Fibroblast of gingiva (primary cell): ENCODE measurements around the gene HBD.
"Not testable (repeated sequence)": the region's sequence is repeated elsewhere in the genome, so short reads cannot be mapped to it uniquely, and the experiment has no call there.

Experiments
- DNase-seq: peaks from one replicate; pipeline ENCODE4 v3.0.0-alpha.2; 2011; ENCODE audit warnings: low read depth

HBD gene

GRCh38 chr11:5234381-5234834, at the start of gene HBD:
HBD (minus strand) TSS chr11:5234483; CDS start chr11:5234433, 50 bp downstream.
- no peak for DNase-seq

- no peak for DNase-seq
Observed at GRCh38 chr11:5283882-5284281, 49.6 kb upstream of the HBD start.

GRCh38 chr11:5283086-5283485, 48.8 kb upstream of the HBD start:
- DNase-seq, result no peak

- DNase-seq, result no peak
Observed at GRCh38 chr11:5282628-5283027, 48.3 kb upstream of the HBD start.

GRCh38 chr11:5281596-5281995, 47.3 kb upstream of the HBD start:
- no peak for DNase-seq

- peak; percentile 96 for DNase-seq
Observed at GRCh38 chr11:5280582-5281102, 46.4 kb upstream of the HBD start.

GRCh38 chr11:5279471-5280090, 45.3 kb upstream of the HBD start:
- no peak for DNase-seq

- DNase-seq, result no peak
Observed at GRCh38 chr11:5277807-5278382, 43.6 kb upstream of the HBD start.

GRCh38 chr11:5276697-5277096, 42.4 kb upstream of the HBD start:
- no peak for DNase-seq

GRCh38 chr11:5275369-5276110, 41.3 kb upstream of the HBD start:
- DNase-seq, result no peak

GRCh38 chr11:5274395-5274794, 40.1 kb upstream of the HBD start:
- no peak for DNase-seq

- no peak for DNase-seq
Observed at GRCh38 chr11:5272395-5273017, 38.2 kb upstream of the HBD start.

- no peak for DNase-seq
Observed at GRCh38 chr11:5269715-5270147, 35.4 kb upstream of the HBD start, which contains the start of gene HBE1. HBE1 (minus strand) TSS chr11:5269945; CDS start chr11:5269890, 55 bp downstream.

- no peak for DNase-seq
Observed at GRCh38 chr11:5267033-5267563, 32.8 kb upstream of the HBD start.

GRCh38 chr11:5266609-5267008, 32.3 kb upstream of the HBD start:
- no peak for DNase-seq

GRCh38 chr11:5265832-5266231, 31.5 kb upstream of the HBD start:
- no peak for DNase-seq

- no peak for DNase-seq
Observed at GRCh38 chr11:5258543-5259262, 24.4 kb upstream of the HBD start.

- DNase-seq, result no peak
Observed at GRCh38 chr11:5257296-5257695, 23.0 kb upstream of the HBD start.

- DNase-seq, result peak; percentile 32
Observed at GRCh38 chr11:5254646-5255413, 20.5 kb upstream of the HBD start, which contains the start of gene HBG2. HBG2 (minus strand) TSS chr11:5254781; CDS start chr11:5254728, 53 bp downstream.

GRCh38 chr11:5254023-5254422, 19.7 kb upstream of the HBD start:
- not testable (repeated sequence) for DNase-seq

- DNase-seq, result not testable (repeated sequence)
Observed at GRCh38 chr11:5253440-5253839, 19.2 kb upstream of the HBD start.
